Neural cell (in vitro differentiated cells): ENCODE results near the gene CCDC172. TPM values are rescaled to one million over a fixed set of nuclear protein-coding genes. Genes with fewer than 3 reads are reported as not detected.

Experiments used
- H2AFZ ChIP-seq: fragments of 200-600, 300-800 bp; sonication (generic), shearing (Covaris generic); 2 replicates; pipeline ENCODE4 v1.6.0; 2014; ENCODE audit warnings: low read depth, mild to moderate bottlenecking, antibody characterized with exemption, low read length, moderate library complexity
- H3F3A ChIP-seq: fragments of 200-600 bp; shearing (Covaris generic); 2 replicates; pipeline ENCODE4 v1.6.1; 2016; ENCODE audit warnings: mild to moderate bottlenecking, moderate library complexity, mixed read lengths, antibody characterized with exemption, low read length; ENCODE audit not compliant: insufficient read depth, poor library complexity, severe bottlenecking
- H3K27ac ChIP-seq: fragments of 200-600, 300-800 bp; sonication (generic), shearing (Covaris generic); 2 replicates; pipeline ENCODE4 v1.5.1; 2014; ENCODE audit warnings: mild to moderate bottlenecking, low read length, moderate library complexity
- H3K27me3 ChIP-seq: fragments of 300-800, 200-600 bp; sonication (generic), shearing (Covaris generic); 2 replicates; pipeline ENCODE4 v1.6.0; 2014; ENCODE audit warnings: mild to moderate bottlenecking, low read depth, low read length, moderate library complexity; ENCODE audit not compliant: insufficient read depth
- H3K36me3 ChIP-seq: fragments of 300-800, 200-600 bp; sonication (generic), shearing (Covaris generic); 2 replicates; pipeline ENCODE4 v1.5.1; 2014; ENCODE audit warnings: mild to moderate bottlenecking, antibody characterized with exemption, low read length, moderate library complexity; ENCODE audit not compliant: insufficient read depth
- H3K4me2 ChIP-seq: fragments of 300-800, 200-600 bp; sonication (generic), shearing (Covaris generic); 2 replicates; pipeline ENCODE4 v1.6.0; 2014; ENCODE audit warnings: mild to moderate bottlenecking, low read length
- H3K4me3 ChIP-seq: fragments of 300-800, 200-600 bp; sonication (generic), shearing (Covaris generic); 2 replicates; pipeline ENCODE4 v1.5.1; 2014; ENCODE audit warnings: mild to moderate bottlenecking, low read length, moderate library complexity
- H3K79me2 ChIP-seq: fragments of 200-600 bp; shearing (Covaris generic); replicated peaks from 2 replicates; pipeline ENCODE4 v1.6.0; 2014; ENCODE audit warnings: mild to moderate bottlenecking, low read length, moderate library complexity; ENCODE audit not compliant: insufficient read depth
- H3K9ac ChIP-seq: fragments of 300-800, 200-600 bp; sonication (generic), shearing (Covaris generic); 2 replicates; pipeline ENCODE4 v1.6.1; 2016; ENCODE audit warnings: mild to moderate bottlenecking, low read length, mixed read lengths
- H3K9me2 ChIP-seq: fragments of 200-600 bp; shearing (Covaris generic); 2 replicates; pipeline ENCODE4 v1.6.1; 2016; ENCODE audit warnings: mild to moderate bottlenecking, low read length, mixed read lengths; ENCODE audit not compliant: insufficient read depth
- H3K9me3 ChIP-seq: fragments of 200-600, 300-800 bp; sonication (generic), shearing (Covaris generic); 2 replicates; pipeline ENCODE4 v1.6.1; 2016; ENCODE audit warnings: mild to moderate bottlenecking, mixed run types, low read length, moderate library complexity, mixed read lengths
- H4K20me1 ChIP-seq: fragments of 200-600 bp; shearing (Covaris generic); 2 replicates; pipeline ENCODE4 v1.6.1; 2016; ENCODE audit warnings: mild to moderate bottlenecking, mixed run types; ENCODE audit not compliant: insufficient read depth
- CTCF ChIP-seq: fragments of 450-650 bp; IDR thresholded peaks from 2 replicates; pipeline ENCODE4 v1.5.1; 2014; ENCODE audit warnings: antibody characterized with exemption, mild to moderate bottlenecking, moderate library complexity; ENCODE audit not compliant: poor library complexity, severe bottlenecking
- EP300 ChIP-seq: fragments of 450-650 bp; conservative IDR thresholded peaks from 2 replicates; pipeline ENCODE4 v1.6.1; 2014; ENCODE audit warnings: antibody characterized with exemption, mild to moderate bottlenecking, moderate library complexity; ENCODE audit not compliant: poor library complexity, severe bottlenecking
- EZH2 ChIP-seq: fragments of 200-600, 300-800 bp; shearing (Covaris generic), sonication (generic); IDR thresholded peaks from 2 replicates; pipeline ENCODE4 v1.6.1; 2014; ENCODE audit warnings: antibody characterized with exemption, low read length, borderline replicate concordance, mild to moderate bottlenecking; ENCODE audit not compliant: insufficient read depth, poor library complexity, severe bottlenecking
- MXI1 ChIP-seq: fragments of 450-650 bp; conservative IDR thresholded peaks from 2 replicates; pipeline ENCODE4 v1.6.1; 2014; ENCODE audit warnings: antibody characterized with exemption, mild to moderate bottlenecking; ENCODE audit not compliant: poor library complexity, severe bottlenecking
- POLR2AphosphoS5 ChIP-seq: IDR thresholded peaks from 2 replicates; pipeline ENCODE4 v1.6.1; 2012
- RAD21 ChIP-seq: fragments of 450-650 bp; conservative IDR thresholded peaks from 2 replicates; pipeline ENCODE4 v1.6.1; 2014; ENCODE audit warnings: antibody characterized with exemption, mild to moderate bottlenecking, moderate library complexity
- REST ChIP-seq: IDR thresholded peaks from 2 replicates; pipeline ENCODE4 v1.6.1; 2012; ENCODE audit warnings: borderline replicate concordance
- SMC3 ChIP-seq: fragments of 450-650 bp; conservative IDR thresholded peaks from 2 replicates; pipeline ENCODE4 v1.6.1; 2014; ENCODE audit warnings: antibody characterized with exemption, mild to moderate bottlenecking, moderate library complexity; ENCODE audit not compliant: poor library complexity
- TAF1 ChIP-seq: IDR thresholded peaks from 2 replicates; pipeline ENCODE4 v1.6.1; 2012; ENCODE audit warnings: low read depth
- polyA plus RNA-seq: library from polyadenylated mRNA; depleted of rRNA; stranded (reverse); fragments of >200 nt; gene quantifications from 2 replicates; pipeline ENCODE4 v1.2.3, GENCODE V29; 2014

CCDC172 gene
- polyA plus RNA-seq, 1 donor from 2014 or later = not detected

GRCh38 chr10:116352125-116352524, 27.9 kb downstream of the CCDC172 start:
- TF ChIP-seq SMC3 (no peak), CTCF (no peak), POLR2AphosphoS5 (no peak), TAF1 (no peak), EZH2 (no peak), MXI1 (no peak), REST (no peak), EP300 (no peak), RAD21 (no peak)
- Histone ChIP-seq H3F3A (no peaks in the 10 kb centered on the region), H4K20me1 (no peaks in the 10 kb centered on the region), H3K4me2 (no peak overlapping the region), H3K4me3 (no peak overlapping the region), H3K9ac (no peak overlapping the region), H3K36me3 (no peaks in the 10 kb centered on the region), H3K9me2 (no peaks in the 10 kb centered on the region), H3K27ac (no peak overlapping the region), H3K79me2 (no peaks in the 10 kb centered on the region), H3K9me3 (no peaks in the 10 kb centered on the region), H3K27me3 (no peaks in the 10 kb centered on the region), H2AFZ (no peak overlapping the region)

- H3K9me3 ChIP-seq = no peaks in the 10 kb centered on the region
- H3K9ac ChIP-seq = no peak overlapping the region
- no peaks in the 10 kb centered on the region for H3K27me3 ChIP-seq
- no peaks in the 10 kb centered on the region for H3K79me2 ChIP-seq
- H2AFZ ChIP-seq = no peak overlapping the region
- H4K20me1 ChIP-seq = no peaks in the 10 kb centered on the region
- no peak overlapping the region for H3K27ac ChIP-seq
- no peaks in the 10 kb centered on the region for H3F3A ChIP-seq
- TF ChIP-seq CTCF (no peak), POLR2AphosphoS5 (no peak), MXI1 (no peak), EZH2 (no peak), EP300 (no peak), SMC3 (no peak), REST (no peak), RAD21 (no peak)
- H3K4me2 ChIP-seq = no peak overlapping the region
- no peaks in the 10 kb centered on the region for H3K9me2 ChIP-seq
- H3K36me3 ChIP-seq = no peaks in the 10 kb centered on the region
- no peak overlapping the region for H3K4me3 ChIP-seq
These were observed 29.6 kb downstream of the CCDC172 start for GRCh38 chr10:116353817-116354216.
